Globus pallidus (tissue), 1 donor: ENCODE results near the gene ASPG.

ENCODE experiments used
- DNase-seq: peaks from one replicate; pipeline ENCODE4 v3.0.0-alpha.2; 2015; ENCODE audit warnings: low spot score

The ASPG gene

GRCh38 chr14:104075530-104076151, 9.9 kb upstream of the ASPG start:
- no peak for DNase-seq

DNA sequence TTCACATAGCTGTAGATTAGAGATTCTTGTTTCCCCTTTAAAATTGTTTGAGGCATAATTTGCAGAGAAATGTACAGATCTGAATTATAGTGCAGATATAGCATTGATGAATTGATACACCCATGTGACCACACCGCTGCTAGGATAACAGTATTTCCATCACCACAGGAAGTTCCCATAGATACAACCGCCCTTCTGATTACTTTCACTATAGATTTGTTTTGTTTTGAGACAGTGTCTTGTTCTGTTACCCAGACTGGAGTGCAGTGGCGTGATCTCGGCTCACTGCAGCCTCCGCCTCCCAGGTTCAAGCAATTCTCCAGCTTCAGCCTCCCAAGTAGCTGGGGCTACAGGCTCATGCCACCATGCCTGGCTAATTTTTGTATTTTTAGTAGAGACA, 8.8 kb upstream of the ASPG start:
- no peak for DNase-seq

- DNase-seq: peak; percentile 70
Observed at GRCh38 chr14:104078031-104078455, 7.5 kb upstream of the ASPG start.

DNA sequence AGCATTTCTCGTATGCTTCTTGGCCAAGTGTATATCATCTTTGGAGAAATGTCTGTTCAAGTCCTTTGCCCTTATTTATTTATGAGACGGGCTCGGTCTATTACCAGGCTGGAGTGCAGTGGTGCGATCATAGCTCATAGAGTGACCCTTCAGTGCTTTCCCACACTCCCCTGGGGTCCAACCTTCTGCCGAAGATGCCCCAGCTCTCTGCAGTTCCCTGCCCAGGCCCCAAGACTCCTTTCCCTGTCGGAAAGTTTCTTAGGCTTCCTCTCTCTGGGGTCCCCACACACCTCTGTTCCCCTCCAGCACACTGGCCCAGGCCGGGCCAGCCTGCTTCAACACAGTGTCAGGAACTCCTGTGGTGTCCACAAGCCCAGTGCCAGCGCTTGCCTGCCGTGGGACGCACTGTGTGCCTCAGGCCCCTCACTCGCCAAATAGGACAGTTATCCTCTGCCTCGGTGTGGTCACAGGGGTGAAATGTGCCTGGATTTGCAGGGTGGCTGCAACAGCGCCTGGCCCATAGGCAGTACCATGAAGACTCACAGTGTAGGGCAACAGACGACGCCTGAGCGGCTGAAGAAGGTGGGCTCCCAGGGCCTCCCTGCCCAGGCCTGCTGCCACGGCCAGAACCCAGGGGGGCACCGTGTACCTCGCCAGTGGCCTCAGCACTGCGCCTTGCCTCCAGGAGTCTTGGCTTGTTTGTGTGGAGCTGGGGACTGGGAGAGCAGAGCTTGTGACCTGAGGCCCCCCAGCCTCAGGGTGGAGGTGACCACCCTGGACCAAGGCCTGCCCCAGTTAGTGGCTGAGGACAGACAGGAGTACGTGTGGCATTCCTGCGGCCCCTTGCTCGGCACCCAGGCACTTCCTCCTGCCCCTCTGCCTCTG, 4.9 kb upstream of the ASPG start:
- no peak for DNase-seq

DNA sequence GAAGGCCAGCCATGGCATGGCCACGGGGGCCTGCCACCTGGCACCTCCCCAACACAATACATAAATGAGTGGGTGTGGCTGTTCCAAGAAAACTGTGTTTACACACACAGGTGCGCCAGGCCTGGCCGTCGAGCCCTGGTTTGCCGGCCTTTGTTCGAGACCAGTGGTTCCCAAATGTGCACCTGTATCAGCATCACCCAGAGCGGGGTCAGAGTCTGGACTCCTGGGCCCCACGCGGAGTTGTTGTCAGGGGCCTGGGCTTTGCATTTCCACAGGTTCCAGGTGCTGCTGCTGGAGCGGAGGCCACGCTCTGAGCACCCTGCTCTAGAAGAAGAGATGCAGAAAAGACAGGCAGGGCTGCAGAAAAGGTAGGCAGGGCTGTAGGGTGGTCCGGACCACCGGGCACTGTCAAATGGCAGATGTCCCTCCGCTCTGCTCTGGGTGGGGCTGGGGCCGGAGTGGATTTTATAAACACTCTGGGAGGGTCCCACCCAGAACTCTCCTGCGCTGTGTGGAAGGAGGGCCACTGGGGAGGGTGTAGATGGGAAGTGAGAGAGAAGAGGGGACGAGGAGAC, 4.2 kb upstream of the ASPG start:
- DNase-seq: no peak

GRCh38 chr14:104081951-104082464, 3.5 kb upstream of the ASPG start:
- DNase-seq: no peak

GRCh38 chr14:104082807-104083206, 2.7 kb upstream of the ASPG start:
- no peak for DNase-seq

GRCh38 chr14:104084251-104085002, 1.1 kb upstream of the ASPG start:
- no peak for DNase-seq

DNA sequence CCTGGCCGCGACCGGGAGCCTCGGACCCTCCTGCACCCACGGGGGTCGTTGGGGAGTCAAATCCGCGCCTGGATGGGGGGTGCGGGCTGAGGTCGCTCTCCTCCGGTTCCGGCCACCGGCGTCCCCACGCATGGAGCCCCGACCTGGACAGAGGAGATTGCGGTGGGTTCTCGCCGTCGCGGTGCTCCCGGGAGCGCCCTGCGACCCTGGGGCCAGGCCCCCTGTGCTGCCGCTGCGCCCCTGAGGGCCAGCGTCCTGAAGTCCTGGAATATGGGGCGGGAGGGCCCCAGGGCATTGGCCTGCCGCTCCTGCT, 345 bp downstream of the ASPG start:
- no peak for DNase-seq

DNA sequence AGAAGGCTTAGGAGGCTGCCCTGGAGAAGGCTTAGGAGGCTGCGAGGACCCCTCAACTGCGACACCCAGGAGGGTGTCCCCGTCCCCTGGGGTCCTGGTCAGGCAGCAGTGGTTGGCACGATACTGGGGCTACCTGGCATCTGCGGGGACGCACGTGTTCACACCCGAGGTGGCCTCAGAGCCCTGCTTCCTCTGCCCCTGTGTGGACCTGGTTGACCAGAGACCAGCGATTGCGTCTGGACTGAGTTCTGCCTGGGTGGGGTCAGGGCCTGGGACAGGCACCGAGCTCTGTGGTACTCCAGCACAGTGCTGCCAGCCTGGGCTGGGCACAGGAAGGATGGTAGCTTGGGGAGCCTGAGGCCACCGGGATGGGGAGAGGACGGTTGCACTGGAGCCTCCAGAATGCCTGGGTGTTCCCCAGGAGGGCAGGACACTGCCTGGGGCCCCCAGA, 735 bp downstream of the ASPG start:
- no peak for DNase-seq

DNA sequence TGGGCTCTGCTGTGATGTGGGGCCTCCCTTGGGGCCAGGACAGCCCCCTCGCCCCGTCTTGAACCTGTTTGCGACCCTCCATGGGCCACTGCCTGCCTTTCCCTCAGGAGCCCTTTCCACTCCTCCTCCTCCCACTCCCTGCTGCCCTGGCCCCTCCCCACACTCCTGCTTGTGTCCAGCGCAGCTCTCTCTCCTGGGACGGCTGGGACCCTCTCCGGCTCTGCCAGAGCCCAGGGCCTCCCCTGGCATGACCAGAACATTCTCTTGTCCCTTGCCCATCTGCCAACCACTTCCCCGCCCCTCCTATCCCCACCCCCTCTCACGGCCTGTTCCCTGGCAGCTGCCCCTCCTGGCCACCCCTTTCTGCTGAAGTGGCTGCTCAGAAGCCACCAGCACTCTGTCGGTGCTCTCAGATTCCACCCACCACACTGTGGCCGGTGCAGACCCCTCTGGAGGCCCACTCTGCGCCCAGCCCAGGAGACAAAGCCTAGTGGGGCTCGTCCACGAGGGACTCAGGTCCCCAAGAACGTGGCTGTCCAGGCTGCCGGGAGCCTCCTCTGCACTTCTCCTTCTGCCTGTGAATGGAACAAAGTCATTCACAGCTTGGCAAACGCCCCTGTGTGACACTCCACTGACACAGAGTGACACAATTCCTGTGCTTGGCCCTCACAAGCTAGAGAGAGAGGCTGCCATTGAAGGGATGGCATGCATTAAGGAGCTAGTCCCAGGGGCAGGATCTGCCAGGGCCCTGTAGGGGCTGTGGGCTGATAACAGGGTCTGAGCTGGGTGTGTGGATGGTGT, 1.4 kb downstream of the ASPG start:
- peak; percentile 10 for DNase-seq

GRCh38 chr14:104087505-104087904, 2.0 kb downstream of the ASPG start:
- DNase-seq: no peak

GRCh38 chr14:104087981-104088850, 2.7 kb downstream of the ASPG start:
- no peak for DNase-seq

DNA sequence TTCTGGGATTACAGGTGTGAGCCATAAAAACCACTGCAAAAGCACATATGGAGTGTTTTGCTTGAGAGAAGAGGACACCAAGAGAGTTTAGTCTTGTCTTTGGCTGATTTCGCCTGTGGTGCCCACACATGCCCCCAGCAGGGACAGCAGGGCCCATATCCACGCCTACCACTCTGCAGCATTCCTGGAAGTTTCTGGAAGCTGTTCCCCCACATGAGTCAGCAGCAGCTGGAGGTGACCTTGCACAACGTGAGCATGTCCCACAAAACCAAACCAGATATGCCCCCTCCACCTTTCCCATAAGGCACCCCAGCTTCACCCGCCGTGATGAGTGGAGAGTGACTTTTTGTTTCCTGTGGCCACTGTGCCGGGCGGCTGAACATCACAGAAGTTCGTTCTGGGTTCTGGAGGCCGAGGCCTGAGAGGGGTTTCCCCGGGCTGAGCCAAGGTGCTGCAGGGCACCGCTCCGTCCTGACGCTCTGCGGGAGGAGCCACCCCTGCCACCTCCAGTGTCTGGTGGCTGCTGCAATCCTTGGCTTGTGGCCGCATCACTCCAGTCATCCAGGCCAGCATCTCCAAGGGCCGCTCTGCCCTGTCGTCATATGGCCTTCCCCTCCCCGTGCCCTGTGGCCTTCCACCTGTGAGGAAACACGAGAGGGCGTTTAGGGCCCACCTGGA, 4.7 kb downstream of the ASPG start:
- DNase-seq: no peak

DNA sequence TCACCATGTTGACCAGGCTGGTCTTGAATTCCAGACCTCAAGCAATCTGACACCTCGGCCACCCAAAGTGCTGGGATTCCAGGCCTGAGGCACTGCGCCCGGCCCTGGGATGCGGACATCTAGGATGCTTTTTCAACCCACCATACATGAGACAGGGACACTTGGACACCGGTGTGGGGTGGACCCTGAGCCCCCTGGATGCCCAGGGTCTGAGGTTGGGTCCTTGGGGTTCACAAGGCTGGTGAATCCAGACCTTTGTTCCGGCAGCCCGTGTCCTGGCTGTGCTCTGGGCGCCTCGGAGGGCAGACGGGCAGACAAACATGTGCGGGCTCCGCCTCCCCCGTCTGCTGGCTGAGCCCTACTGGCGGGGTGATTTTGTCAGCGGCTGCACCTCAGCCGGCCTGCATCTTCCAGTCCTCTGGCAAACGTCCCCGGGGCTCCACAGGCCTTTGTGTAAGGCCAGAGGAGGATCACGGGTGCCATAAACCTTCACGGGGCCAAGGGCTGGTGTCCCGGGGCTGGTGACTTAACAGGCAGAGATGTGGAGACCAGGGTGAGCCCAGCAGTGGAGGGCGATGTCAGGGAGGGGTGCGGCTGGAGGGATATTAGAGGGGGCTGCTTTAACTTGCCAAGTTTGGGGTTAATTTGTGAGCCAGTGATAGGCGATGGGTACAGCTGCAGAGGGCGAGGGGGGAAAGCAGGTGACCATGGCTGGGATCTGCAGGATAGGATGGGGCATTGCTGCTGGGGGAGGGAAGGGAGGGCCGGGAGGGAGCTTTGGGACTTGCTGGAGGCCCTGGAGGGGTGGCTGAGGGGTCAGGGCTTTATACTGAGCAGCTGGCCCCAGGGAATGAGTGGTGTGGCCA, 5.8 kb downstream of the ASPG start:
- DNase-seq: no peak

DNA sequence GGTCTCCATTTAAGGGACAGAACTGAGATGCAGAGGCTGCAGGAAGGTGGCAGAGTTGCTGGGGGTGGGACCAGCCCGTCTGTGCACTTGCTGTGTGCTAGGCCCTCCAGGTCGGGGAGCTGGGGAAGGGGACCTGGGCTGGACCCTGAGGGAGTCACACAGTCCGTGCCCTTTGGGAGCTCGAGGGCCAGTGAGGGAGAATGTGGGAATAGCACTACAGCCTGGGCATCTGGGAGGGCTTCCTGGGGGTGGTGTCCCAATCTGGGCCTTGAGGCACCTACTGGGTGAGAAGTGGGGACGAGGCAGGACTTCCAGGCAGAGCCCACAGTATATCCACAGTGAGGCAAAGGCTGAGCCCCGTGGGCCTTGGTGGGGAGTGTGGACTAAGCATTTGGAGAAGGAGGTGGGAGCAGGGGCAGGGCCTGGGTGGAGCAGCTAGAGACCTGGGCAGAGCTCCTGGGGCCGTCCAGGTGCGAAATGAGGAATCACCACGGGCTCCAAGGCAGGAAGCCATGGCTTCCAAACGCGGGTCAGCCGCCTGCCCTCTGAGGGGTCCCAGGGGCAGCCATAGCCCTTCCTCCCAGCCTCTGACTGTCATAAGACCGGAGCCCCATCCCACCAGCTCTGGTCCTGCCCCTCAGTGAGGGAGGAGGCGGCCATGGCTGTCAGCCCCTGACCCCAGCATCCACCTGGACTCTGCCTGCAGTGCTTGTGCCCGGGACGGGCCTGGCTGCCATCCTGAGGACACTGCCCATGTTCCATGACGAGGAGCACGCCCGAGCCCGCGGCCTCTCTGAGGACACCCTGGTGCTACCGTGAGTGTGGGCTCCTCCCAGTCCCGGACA, 6.6 kb downstream of the ASPG start:
- no peak for DNase-seq

- DNase-seq: no peak
Observed at GRCh38 chr14:104092931-104093365, 7.4 kb downstream of the ASPG start.
